Measurements from ENCODE around the gene SOCS6. TPM values are rescaled to one million over a fixed set of nuclear protein-coding genes. Genes with fewer than 3 reads are reported as not detected.
"Not testable (repeated sequence)": the region's sequence is repeated elsewhere in the genome, so short reads cannot be mapped to it uniquely, and the experiment has no call there.

SOCS6 gene
- total RNA-seq, 1 donor, result 38.7 TPM

GRCh38 chr18:70338890-70339289 lies 50.0 kb downstream of the SOCS6 start:
- no peak for DNase-seq (ENCODE audit: insufficient read length, low spot score, missing footprints)
- no peak for TF ChIP-seq CTCF (IDR thresholded peaks at IDR 0.05; ENCODE audit: extremely low read depth, low read depth, low read length)

DNA sequence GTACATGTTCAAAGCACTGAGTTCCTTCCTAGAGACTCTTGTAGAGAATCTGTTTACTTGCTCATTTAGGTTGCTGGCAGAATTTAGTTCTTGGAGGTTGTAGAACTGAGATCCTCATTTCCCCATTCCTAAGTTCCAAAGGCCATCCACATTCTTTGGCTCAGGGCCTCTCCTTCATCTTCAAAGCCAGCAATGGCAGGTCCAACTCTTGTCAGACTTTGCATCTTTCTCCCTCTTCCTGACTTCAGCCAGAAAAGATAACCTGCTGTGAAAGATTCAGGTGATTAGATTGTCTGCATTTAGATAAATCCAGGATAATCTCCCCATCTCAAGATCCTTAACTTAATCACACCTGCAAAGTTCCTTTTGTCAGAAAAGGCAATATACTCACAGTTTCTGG lies 51.1 kb downstream of the SOCS6 start:
- no peak for DNase-seq (ENCODE audit: insufficient read length, low spot score, missing footprints)
- no peak for TF ChIP-seq CTCF (IDR thresholded peaks at IDR 0.05; ENCODE audit: extremely low read depth, low read depth, low read length)
- H2AFZ ChIP-seq (ENCODE audit: low read length), result no peak overlapping the region

More at GRCh38 chr18:70338890-70339289, 50.0 kb downstream of the SOCS6 start:
- H3K27me3 ChIP-seq (ENCODE audit: insufficient read depth, low read length), result no peaks in the 10 kb centered on the region
- H3K4me3 ChIP-seq (ENCODE audit: insufficient read depth, low read length), result no peak overlapping the region
- H3K27ac ChIP-seq (ENCODE audit: low read depth, low read length), result no peak overlapping the region
- peaks cover 22% of the 10 kb centered on the region for H3K4me1 ChIP-seq (ENCODE audit: insufficient read depth, low read length)
- H2AFZ ChIP-seq (ENCODE audit: low read length), result no peak overlapping the region
- H3K36me3 ChIP-seq (ENCODE audit: insufficient read depth, low read length), result peaks cover 20% of the 10 kb centered on the region
- H3K4me2 ChIP-seq (ENCODE audit: insufficient read depth, low read length), result no peak overlapping the region
- no peaks in the 10 kb centered on the region for H3K9me3 ChIP-seq (ENCODE audit: low read depth, low read length)
- no peaks in the 10 kb centered on the region for H3K79me2 ChIP-seq (ENCODE audit: insufficient read depth, low read length)
- H4K20me1 ChIP-seq (ENCODE audit: insufficient read depth, low read length), result no peaks in the 10 kb centered on the region

DNA sequence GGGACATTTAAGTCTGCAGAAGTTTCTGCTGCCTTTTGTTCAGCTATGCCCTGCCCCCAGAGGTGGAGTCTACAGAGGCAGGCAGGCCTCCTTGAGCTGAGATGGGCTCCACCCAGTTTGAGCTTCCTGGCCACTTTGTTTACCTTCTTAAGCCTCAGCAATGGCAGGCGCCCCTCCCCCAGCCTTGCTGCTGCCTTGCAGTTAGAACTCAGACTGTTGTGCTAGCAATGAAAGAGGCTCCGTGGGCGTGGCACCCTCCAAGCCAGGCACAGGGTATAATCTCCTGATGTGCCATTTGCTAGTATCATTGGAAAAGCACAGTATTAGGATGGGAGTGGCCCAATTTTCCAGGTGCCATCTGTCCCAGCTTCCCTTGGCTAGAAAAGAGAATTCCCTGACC lies 59.6 kb downstream of the SOCS6 start:
- not testable (repeated sequence) for DNase-seq (ENCODE audit: insufficient read length, low spot score, missing footprints); H3K4me3 ChIP-seq (ENCODE audit: insufficient read depth, low read length); H4K20me1 ChIP-seq (ENCODE audit: insufficient read depth, low read length); H3K9me3 ChIP-seq (ENCODE audit: low read depth, low read length); H3K4me2 ChIP-seq (ENCODE audit: insufficient read depth, low read length); H2AFZ ChIP-seq (ENCODE audit: low read length); H3K27ac ChIP-seq (ENCODE audit: low read depth, low read length); H3K4me1 ChIP-seq (ENCODE audit: insufficient read depth, low read length); H3K27me3 ChIP-seq (ENCODE audit: insufficient read depth, low read length); H3K79me2 ChIP-seq (ENCODE audit: insufficient read depth, low read length)
- H3K36me3 ChIP-seq (ENCODE audit: insufficient read depth, low read length), result peaks cover 13% of the 10 kb centered on the region

More for the DNA sequence above, 51.1 kb downstream of the SOCS6 start:
- Histone ChIP-seq H3K36me3 (ENCODE audit: insufficient read depth, low read length) (peaks cover 20% of the 10 kb centered on the region), H3K4me3 (ENCODE audit: insufficient read depth, low read length) (no peak overlapping the region), H3K9me3 (ENCODE audit: low read depth, low read length) (no peaks in the 10 kb centered on the region), H3K4me2 (ENCODE audit: insufficient read depth, low read length) (no peak overlapping the region), H3K4me1 (ENCODE audit: insufficient read depth, low read length) (peaks cover 14% of the 10 kb centered on the region), H3K27ac (ENCODE audit: low read depth, low read length) (no peak overlapping the region), H3K27me3 (ENCODE audit: insufficient read depth, low read length) (no peaks in the 10 kb centered on the region), H4K20me1 (ENCODE audit: insufficient read depth, low read length) (no peaks in the 10 kb centered on the region), H3K79me2 (ENCODE audit: insufficient read depth, low read length) (no peaks in the 10 kb centered on the region)

DNA sequence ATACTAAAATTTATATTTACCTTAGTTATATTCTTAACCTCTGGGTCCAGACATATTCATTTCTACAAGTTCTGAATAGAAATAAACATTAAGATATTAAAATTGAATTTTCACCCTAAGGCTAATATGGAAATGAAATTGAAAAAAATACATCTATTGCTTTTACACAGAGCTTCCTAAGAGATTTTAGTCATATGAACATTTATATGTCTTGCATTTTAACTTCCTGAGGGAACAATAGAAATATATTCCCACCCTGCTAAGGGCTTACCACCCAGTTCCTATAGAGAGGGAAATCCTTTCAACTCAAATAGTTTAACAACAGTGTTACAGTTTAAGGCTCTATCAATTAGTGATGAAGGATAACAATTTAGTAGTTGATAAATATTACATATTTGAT lies 60.5 kb downstream of the SOCS6 start:
- no peak for DNase-seq (ENCODE audit: insufficient read length, low spot score, missing footprints)
- no peaks in the 10 kb centered on the region for H3K4me1 ChIP-seq (ENCODE audit: insufficient read depth, low read length)

More for the DNA sequence above, 60.5 kb downstream of the SOCS6 start:
- Histone ChIP-seq H3K79me2 (ENCODE audit: insufficient read depth, low read length) (no peaks in the 10 kb centered on the region), H3K4me3 (ENCODE audit: insufficient read depth, low read length) (no peak overlapping the region), H4K20me1 (ENCODE audit: insufficient read depth, low read length) (no peaks in the 10 kb centered on the region), H3K27ac (ENCODE audit: low read depth, low read length) (no peak overlapping the region), H3K27me3 (ENCODE audit: insufficient read depth, low read length) (no peaks in the 10 kb centered on the region), H3K36me3 (ENCODE audit: insufficient read depth, low read length) (peaks cover 13% of the 10 kb centered on the region), H2AFZ (ENCODE audit: low read length) (no peak overlapping the region), H3K9me3 (ENCODE audit: low read depth, low read length) (no peaks in the 10 kb centered on the region), H3K4me2 (ENCODE audit: insufficient read depth, low read length) (no peak overlapping the region)
- TF ChIP-seq CTCF (IDR thresholded peaks at IDR 0.05; ENCODE audit: extremely low read depth, low read depth, low read length), result no peak
